AG04449 (cell line): ENCODE measurements around the gene ISG20L2.
A peak's percentile ranks its signal among the peaks of the same experiment; 100 is the strongest.

ENCODE experiments used
- CTCF ChIA-PET: fragments of 350-600 bp; formaldehyde crosslinking; extraction: SDS; loops from one replicate; lab custom pipeline; 2021; ENCODE audit warnings: antibody characterized with exemption; lab: Yijun Ruan, JAX
- POLR2A ChIA-PET: fragments of 400-600, 350-600 bp; formaldehyde crosslinking; extraction: SDS; loops from one replicate; lab custom pipeline; 2020; ENCODE audit warnings: antibody characterized with exemption, inconsistent platforms; lab: Yijun Ruan, JAX
- DNase-seq: peaks from one replicate; pipeline ENCODE4 v3.0.0-alpha.2; 2010; ENCODE audit warnings: low read depth, low spot score
- H3K4me3 ChIP-seq: 2 replicates; pipeline ENCODE4 v1.5.1; 2011; ENCODE audit warnings: low read depth, mild to moderate bottlenecking, control low read depth, low read length
- CTCF ChIP-seq: IDR thresholded peaks from one replicate; pipeline ENCODE4 v1.5.1; 2011; ENCODE audit warnings: mild to moderate bottlenecking, moderate library complexity, low read length, control low read depth, inconsistent platforms; ENCODE audit not compliant: insufficient read depth; ENCODE audit errors: missing control alignments

Gene ISG20L2

DNA sequence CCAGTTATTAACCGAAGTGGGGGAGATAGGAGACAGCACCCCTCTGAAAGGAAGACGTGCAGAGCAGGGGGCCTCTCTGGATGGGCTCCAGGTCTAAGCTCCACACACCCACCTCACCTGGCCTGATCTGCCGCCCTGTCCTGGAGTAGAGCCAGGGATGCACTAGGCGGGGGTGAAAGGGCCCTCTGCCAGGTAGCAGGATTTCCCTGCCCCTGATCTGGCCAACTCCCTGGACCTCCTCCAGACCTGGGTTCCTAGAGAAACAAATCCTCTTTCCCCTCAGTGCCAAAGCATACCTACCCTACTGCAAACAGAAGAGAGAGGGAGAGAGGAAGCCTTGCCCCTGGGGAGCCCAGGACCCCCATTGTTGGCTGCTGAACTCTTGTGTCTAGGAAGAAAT, 25.2 kb downstream of the ISG20L2 start:
- DNase-seq: no peak
- POLR2A ChIA-PET: interaction anchor here (0.6 to 1.0 kb wide), 3 partner anchors 9 to 17 kb away, joined by 3 to 4 read pairs (median 4); no protein-coding TSS in a partner anchor
- peak overlapping the region; percentile 55 for H3K4me3 ChIP-seq
- no peak for TF ChIP-seq CTCF
- CTCF ChIA-PET: interaction anchor here (1.2 to 49.8 kb wide), 4 partner anchors 9 to 94 kb away, joined by 5 to 2951 read pairs (median 1481); partner anchors contain the start of genes CRABP2, ISG20L2, METTL25B and NES

DNA sequence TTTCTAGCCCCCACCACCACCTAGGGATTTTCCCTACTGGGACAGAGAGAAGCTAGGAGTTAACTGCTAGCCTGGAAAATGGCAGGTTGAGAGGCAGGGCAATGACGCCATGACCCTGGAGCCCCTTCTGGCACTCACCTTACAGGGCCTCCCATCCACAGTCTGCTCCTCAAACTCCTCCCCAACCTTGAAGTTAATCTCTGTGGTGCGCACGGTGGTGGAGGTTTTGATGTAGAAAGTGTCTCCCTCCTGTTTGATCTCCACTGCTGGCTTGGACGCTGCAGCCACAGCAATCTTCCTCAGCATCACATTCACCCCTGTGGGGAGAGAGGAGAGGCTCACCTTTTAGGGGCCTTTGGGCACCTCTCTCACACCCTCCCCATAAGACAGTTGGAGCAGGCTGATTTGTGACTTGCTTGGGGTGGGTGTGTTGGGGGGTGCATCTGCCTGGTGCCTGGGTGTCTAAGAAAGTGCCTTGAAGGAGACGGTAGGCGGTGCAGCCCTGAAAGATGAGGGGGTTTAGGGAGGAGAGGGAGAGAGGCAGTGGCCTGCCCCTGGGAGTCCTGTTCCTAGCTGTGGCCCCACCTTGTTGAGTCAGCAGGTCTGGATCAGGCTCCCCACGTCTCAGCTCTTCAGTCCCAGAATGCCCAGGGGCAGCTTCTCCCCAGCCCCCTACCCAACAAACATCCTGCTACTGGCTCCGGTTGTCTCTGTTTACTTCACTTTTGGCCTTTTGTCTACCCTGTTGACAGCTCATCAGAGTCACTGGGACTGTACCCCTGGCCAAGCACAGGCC, 27.6 kb downstream of the ISG20L2 start:
- no peak overlapping the region for H3K4me3 ChIP-seq
- POLR2A ChIA-PET: no interaction called here
- no peak for DNase-seq
- CTCF ChIA-PET: interaction anchor here (0.9 to 49.8 kb wide), 6 partner anchors 7 to 159 kb away, joined by 3 to 2951 read pairs (median 6); partner anchors contain the start of genes CRABP2, ISG20L2, METTL25B and NES
- TF ChIP-seq CTCF: no peak

GRCh38 chr1:156698995-156699394, 29.6 kb downstream of the ISG20L2 start:
- CTCF ChIA-PET: interaction anchor here (41.3 to 49.8 kb wide), 2 partner anchors 5 to 18 kb away, joined by 2951 read pairs; partner anchors contain the start of genes CRABP2, ISG20L2, METTL25B and NES
- H3K4me3 ChIP-seq: no peak overlapping the region
- POLR2A ChIA-PET: interaction anchor here (1.2 kb wide), 1 partner anchor 13 kb away, joined by 3 read pairs; no protein-coding TSS in a partner anchor
- no peak for DNase-seq
- no peak for TF ChIP-seq CTCF

DNA sequence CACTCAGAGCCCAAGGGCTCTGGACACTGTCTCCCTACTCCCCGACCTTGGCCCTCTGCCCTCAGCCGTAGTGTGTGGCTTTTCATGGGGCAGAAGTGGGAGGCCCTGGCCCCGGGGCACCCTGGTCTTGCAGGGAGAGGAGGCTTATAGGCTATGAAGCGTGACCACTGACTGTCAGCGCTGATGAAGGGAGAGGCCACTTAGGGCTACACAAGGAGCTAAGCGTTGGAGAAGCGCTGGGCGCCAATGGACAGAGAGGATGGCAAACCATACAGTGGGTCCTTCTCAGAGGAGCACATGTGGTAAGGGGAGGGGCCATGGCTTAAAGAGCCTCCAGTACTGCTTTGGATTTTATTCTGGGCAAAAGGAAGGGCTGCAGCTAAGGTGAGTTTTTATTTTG, 31.1 kb downstream of the ISG20L2 start:
- no peak for DNase-seq
- no peak overlapping the region for H3K4me3 ChIP-seq
- ChIA-PET CTCF (interaction anchor here (1.1 to 49.8 kb wide), 3 partner anchors 3 to 163 kb away, joined by 3 to 2951 read pairs (median 2951); partner anchors contain the start of genes CRABP2, ISG20L2, METTL25B and NES), POLR2A (no interaction called here)
- no peak for TF ChIP-seq CTCF

GRCh38 chr1:156696755-156697154, 31.8 kb downstream of the ISG20L2 start:
- ChIA-PET POLR2A (no interaction called here), CTCF (interaction anchor here (0.6 to 49.8 kb wide), 3 partner anchors 3 to 95 kb away, joined by 3 to 2951 read pairs (median 2951); partner anchors contain the start of genes CRABP2, GPATCH4, ISG20L2 and METTL25B)
- TF ChIP-seq CTCF: no peak

GRCh38 chr1:156694690-156694962, 33.9 kb downstream of the ISG20L2 start:
- no peak for TF ChIP-seq CTCF
- ChIA-PET CTCF (interaction anchor here (1.2 to 49.8 kb wide), 5 partner anchors 19 to 233 kb away, joined by 5 to 2951 read pairs (median 167); partner anchors contain the start of genes CRABP2, ISG20L2, METTL25B and NES), POLR2A (no interaction called here)
- no peak overlapping the region for H3K4me3 ChIP-seq
- no peak for DNase-seq

More at GRCh38 chr1:156696755-156697154, 31.8 kb downstream of the ISG20L2 start:
- no peak for DNase-seq
- H3K4me3 ChIP-seq: no peak overlapping the region
